Kidney epithelial cell (primary cell): ENCODE data around the gene ASB13. TPM values are rescaled to one million over a fixed set of nuclear protein-coding genes. Genes with fewer than 3 reads are reported as not detected.

ENCODE experiments used
- DNase-seq: peaks from one replicate; pipeline ENCODE4 v3.0.0-alpha.2; 2010; ENCODE audit warnings: low read depth
- H3K27me3 ChIP-seq: 2 replicates; pipeline ENCODE4 v1.6.0; 2011; ENCODE audit warnings: low read length; ENCODE audit not compliant: control insufficient read depth, insufficient read depth
- H3K36me3 ChIP-seq: 2 replicates; pipeline ENCODE4 v1.5.1; 2011; ENCODE audit warnings: low read length; ENCODE audit not compliant: control insufficient read depth, insufficient read depth
- H3K4me3 ChIP-seq: 2 replicates; pipeline ENCODE4 v1.5.1; 2011; ENCODE audit warnings: low read depth, mild to moderate bottlenecking, control low read depth, low read length
- CTCF ChIP-seq: IDR thresholded peaks from 2 replicates; pipeline ENCODE4 v1.5.1; 2011; ENCODE audit warnings: mild to moderate bottlenecking, moderate library complexity, low read length, control low read depth, inconsistent platforms; ENCODE audit not compliant: insufficient read depth, poor library complexity, severe bottlenecking
- total RNA-seq: library from RNA; depleted of rRNA; stranded (reverse); fragments of >200 nt; gene quantifications from 2 replicates; pipeline ENCODE4 v1.2.3, GENCODE V29; 2015

ASB13 gene
- total RNA-seq, 1 donor from 2014 or later, result 17.3 TPM

GRCh38 chr10:5668429-5668828 lies 2.0 kb upstream of the ASB13 start:
- no peak for DNase-seq
- no peaks in the 10 kb centered on the region for H3K36me3 ChIP-seq
- no peak overlapping the region for H3K4me3 ChIP-seq
- H3K27me3 ChIP-seq, result no peaks in the 10 kb centered on the region
- TF ChIP-seq CTCF, result no peak

- peak overlapping the region; percentile 87 for H3K4me3 ChIP-seq
- H3K36me3 ChIP-seq, result no peaks in the 10 kb centered on the region
- no peaks in the 10 kb centered on the region for H3K27me3 ChIP-seq
- TF ChIP-seq CTCF, result no peak
- no peak for DNase-seq
These were observed 641 bp upstream of the ASB13 start for GRCh38 chr10:5666841-5667630.

- Histone ChIP-seq H3K27me3 (no peaks in the 10 kb centered on the region), H3K36me3 (no peaks in the 10 kb centered on the region), H3K4me3 (peak overlapping the region; percentile 87)
- no peak for DNase-seq
- no peak for TF ChIP-seq CTCF
These were observed 905 bp downstream of the ASB13 start for GRCh38 chr10:5665373-5666007.

GRCh38 chr10:5663692-5664427 lies 2.5 kb downstream of the ASB13 start:
- no peaks in the 10 kb centered on the region for H3K27me3 ChIP-seq
- H3K36me3 ChIP-seq, result no peaks in the 10 kb centered on the region
- DNase-seq, result no peak
- no peak overlapping the region for H3K4me3 ChIP-seq
- TF ChIP-seq CTCF, result peak; percentile 7

GRCh38 chr10:5662708-5663579 lies 3.5 kb downstream of the ASB13 start:
- no peak for TF ChIP-seq CTCF
- Histone ChIP-seq H3K36me3 (no peaks in the 10 kb centered on the region), H3K4me3 (no peak overlapping the region), H3K27me3 (no peaks in the 10 kb centered on the region)
- no peak for DNase-seq
